ENCODE measurements around the gene ELANE.
A peak's percentile ranks its signal among the peaks of the same experiment; 100 is the strongest.

ELANE gene

GRCh38 chr19:898663-899062, 46.6 kb downstream of the ELANE start:
- no peak for DNase-seq (ENCODE audit: low spot score)

DNA sequence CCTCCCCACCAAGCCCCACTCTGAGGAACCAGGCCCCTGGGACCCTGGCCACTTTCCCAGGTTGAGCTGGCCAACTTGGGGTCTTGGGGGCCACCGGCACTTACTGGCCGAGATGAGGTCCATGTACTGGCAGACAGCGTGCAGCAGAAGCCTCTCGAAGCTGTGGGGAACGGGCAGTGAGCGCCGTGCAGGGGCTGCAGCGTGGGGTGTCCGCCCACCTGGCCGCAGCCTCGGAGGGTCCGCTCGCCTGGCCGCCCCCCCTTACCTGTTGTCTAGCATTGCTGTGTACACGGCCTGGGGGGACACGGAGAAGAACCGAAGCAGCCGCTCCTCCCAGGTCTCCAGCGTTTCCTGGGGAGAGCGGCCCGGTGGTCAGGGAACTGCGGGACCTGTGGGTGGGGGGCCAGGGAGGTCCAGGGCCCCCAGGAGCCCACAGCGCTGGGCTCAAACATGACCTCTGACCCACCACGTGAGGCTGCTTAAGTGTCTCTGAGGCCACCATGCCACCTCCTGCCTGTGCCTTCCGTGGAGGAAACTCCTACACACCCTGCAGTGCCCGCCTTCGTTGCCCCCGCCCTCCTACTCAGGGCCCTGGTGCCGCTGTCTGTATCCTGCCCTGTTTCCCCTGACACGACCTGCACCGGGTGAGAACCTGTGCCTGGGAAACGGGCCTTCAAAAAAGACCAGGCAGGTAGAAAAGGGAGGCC, 47.4 kb downstream of the ELANE start:
- no peak for DNase-seq (ENCODE audit: low spot score)

DNA sequence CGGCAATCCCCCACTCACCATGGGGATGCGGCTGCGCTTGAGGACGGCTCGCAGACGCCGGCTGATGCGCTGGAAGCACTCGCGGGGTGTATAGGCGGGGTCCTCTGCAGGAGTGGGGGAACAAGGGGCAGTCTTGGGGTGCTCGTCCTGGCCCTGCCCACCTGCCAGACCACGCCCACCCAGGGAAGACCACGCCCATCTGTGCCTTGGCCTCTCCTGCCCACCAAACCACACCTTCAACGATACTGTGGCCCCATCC, 47.9 kb downstream of the ELANE start:
- DNase-seq (ENCODE audit: low spot score): peak; percentile 35

DNA sequence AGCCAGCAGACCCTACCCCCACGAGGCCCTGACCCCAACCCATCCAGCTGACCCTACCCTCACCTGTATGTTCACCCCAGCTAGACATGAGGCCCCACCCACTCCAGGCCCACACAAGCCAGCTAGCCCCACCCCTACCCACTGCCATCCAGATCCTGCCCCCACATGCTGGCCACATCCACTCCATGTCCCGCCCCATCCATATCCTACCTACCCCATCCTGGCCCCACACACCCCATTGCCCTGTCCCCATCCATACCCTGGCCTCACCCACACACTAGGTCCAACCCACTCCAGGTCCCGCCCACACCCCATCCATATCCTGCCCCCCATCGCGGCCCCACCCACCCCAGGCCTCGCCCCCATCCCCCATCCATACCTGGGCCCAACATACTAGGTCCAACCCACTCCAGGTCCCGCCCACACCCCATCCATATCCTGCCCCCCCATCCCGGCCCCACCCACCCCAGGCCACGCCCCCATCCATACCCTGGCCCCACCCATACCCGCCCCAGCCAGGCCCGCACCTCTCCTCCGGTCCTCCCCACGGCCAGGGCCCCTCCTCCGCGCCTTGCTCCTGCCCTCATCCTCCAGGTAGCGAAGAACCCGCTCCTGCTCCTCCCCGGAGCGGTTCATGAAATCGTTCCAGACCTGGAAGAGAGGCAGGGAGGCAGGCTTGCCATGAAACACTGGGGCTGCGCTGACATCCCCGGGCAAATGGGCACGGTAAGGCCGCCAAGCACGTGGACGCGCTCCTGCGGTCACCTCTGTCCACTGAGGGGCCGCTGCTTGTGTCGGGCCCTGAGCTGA, 48.4 kb downstream of the ELANE start:
- DNase-seq (ENCODE audit: low spot score): peak; percentile 59

GRCh38 chr19:901216-902092, 49.4 kb downstream of the ELANE start:
- no peak for DNase-seq (ENCODE audit: low spot score)

- DNase-seq (ENCODE audit: low spot score): no peak
These were observed 49.9 kb downstream of the ELANE start for GRCh38 chr19:902093-902370.

- DNase-seq (ENCODE audit: low spot score): no peak
These were observed 50.5 kb downstream of the ELANE start for GRCh38 chr19:902446-903226.

- DNase-seq (ENCODE audit: low spot score): no peak
These were observed 51.2 kb downstream of the ELANE start for GRCh38 chr19:903266-903797.

DNA sequence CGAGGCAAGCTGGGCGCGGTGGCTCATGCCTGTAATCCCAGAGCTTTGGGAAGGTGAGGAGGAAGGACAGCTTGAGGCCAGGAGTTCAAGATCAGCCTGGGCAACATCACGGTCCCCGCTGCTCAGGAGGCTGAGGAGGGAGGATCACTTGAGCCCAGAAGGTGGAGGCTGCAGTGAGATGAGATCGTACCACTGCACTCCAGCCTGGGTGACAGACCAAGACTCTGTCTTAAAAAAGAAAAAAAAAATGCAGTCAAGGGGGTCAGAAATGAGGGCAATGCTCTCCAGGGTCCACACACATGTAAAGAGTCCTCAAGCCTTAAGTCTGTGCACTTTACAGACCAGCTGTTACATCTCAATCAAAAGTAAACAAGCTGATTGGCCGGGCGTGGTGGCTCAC, 52.4 kb downstream of the ELANE start:
- DNase-seq (ENCODE audit: low spot score): no peak

All from hematopoietic multipotent progenitor cell treated with erythropoietin and hydrocortisone succinate and interleukin-3 and kit ligand, for 15 days (in vitro differentiated cells).